ENCODE measurements around the gene SLMAP.

GRCh38 chr3:57919987-57920386 lies 163.9 kb downstream of the SLMAP start:
- no peak for TF ChIP-seq GATA3 (IDR thresholded peaks at IDR 0.05; ENCODE audit: low read depth, low read length)
- no peak for TF ChIP-seq GATA2 (IDR thresholded peaks at IDR 0.05; ENCODE audit: low read depth, low read length)

Data from SH-SY5Y (cell line).